Gastrocnemius medialis (tissue), 4 donors: ENCODE results near the gene TNS1. TPM values are rescaled to one million over a fixed set of nuclear protein-coding genes. Genes with fewer than 3 reads are reported as not detected.

Experiments
- ATAC-seq, 2 donors: fragments of 150-250 bp; one replicate each; pipeline ENCODE4 v1.9.1; 2016
- DNase-seq, 2 donors: peaks; one replicate each; pipeline ENCODE4 v3.0.0-alpha.2; 2019
- H3K27ac ChIP-seq, 4 donors: fragments of 200-600 bp; sonication (generic); 1 replicate in 1 of 4; 2 replicates in 3 of 4; pipeline ENCODE4 v1.5.1; 2016 to 2018; ENCODE audit warnings: mild to moderate bottlenecking in 2 of 4, moderate library complexity in 1 of 4
- H3K27me3 ChIP-seq, 3 donors: fragments of 200-600 bp; sonication (generic) in 2 of 3; 1 replicate in 1 of 3; 2 replicates in 2 of 3; pipeline versions ENCODE4 v1.5.1 to v1.6.0; 2016 to 2019; ENCODE audit warnings: mild to moderate bottlenecking in 1 of 3, moderate library complexity in 1 of 3
- H3K36me3 ChIP-seq, 2 donors: fragments of 200-600 bp; sonication (generic) in 1 of 2; one replicate each; pipeline ENCODE4 v1.5.1; 2017 to 2018
- H3K4me1 ChIP-seq, 2 donors: fragments of 200-600 bp; sonication (generic) in 1 of 2; one replicate each; pipeline ENCODE4 v1.5.1; 2016 to 2017; ENCODE audit warnings: mild to moderate bottlenecking in 2 of 2
- H3K4me3 ChIP-seq, 4 donors: fragments of 200-600 bp; sonication (generic) in 3 of 4; 1 replicate in 1 of 4; 2 replicates in 3 of 4; pipeline ENCODE4 v1.5.1; 2016 to 2019; ENCODE audit warnings: mild to moderate bottlenecking in 2 of 4
- H3K9me3 ChIP-seq, 3 donors: fragments of 200-600 bp; sonication (generic) in 2 of 3; 1 replicate in 1 of 3; 2 replicates in 2 of 3; pipeline ENCODE4 v1.5.1; 2016 to 2019
- POLR2A ChIP-seq, 2 donors: fragments of 450-650 bp; IDR thresholded peaks; one replicate each; pipeline ENCODE4 v1.6.1; 2017; ENCODE audit warnings: antibody characterized with exemption in 2 of 2, mild to moderate bottlenecking in 2 of 2, moderate library complexity in 2 of 2
- in situ Hi-C, 4 donors: fragments of 200-750 bp; cut with MboI; loops; one replicate each; pipeline versions ENCODE4 v1.15.0 to v1.8.0; 2017; ENCODE audit warnings: low sequenced_read_pairs in 4 of 4
- intact Hi-C: fragments of 100-400 bp; cut with DNase I; formaldehyde crosslinking; loops from one replicate; pipeline ENCODE4 v1.15.1; 2023; ENCODE audit warnings: low total_unique reads
- total RNA-seq, 4 donors: library from RNA; depleted of rRNA; stranded (reverse); fragments of >200 nt; gene quantifications; one replicate each; pipeline versions ENCODE4 v1.1.0 to v1.2.3, GENCODE V29; 2016
- TF ChIP-seq, protein P1 (sequence below), 5 experiments: fragments of 450-650 bp in 3 of 5; fragments of 200-600 bp in 2 of 5; sonication (generic) in 2 of 5; IDR thresholded peaks in 4 of 5; conservative IDR thresholded peaks in 1 of 5; 1 replicate in 4 of 5; 2 replicates in 1 of 5; pipeline ENCODE4 v1.5.1; 2016 to 2019; ENCODE audit warnings: antibody characterized with exemption in 5 of 5, mild to moderate bottlenecking in 3 of 5, moderate library complexity in 3 of 5

Gene TNS1
- total RNA-seq, 4 donors from 2014 or later = 407 to 670 (median 484) TPM

DNA sequence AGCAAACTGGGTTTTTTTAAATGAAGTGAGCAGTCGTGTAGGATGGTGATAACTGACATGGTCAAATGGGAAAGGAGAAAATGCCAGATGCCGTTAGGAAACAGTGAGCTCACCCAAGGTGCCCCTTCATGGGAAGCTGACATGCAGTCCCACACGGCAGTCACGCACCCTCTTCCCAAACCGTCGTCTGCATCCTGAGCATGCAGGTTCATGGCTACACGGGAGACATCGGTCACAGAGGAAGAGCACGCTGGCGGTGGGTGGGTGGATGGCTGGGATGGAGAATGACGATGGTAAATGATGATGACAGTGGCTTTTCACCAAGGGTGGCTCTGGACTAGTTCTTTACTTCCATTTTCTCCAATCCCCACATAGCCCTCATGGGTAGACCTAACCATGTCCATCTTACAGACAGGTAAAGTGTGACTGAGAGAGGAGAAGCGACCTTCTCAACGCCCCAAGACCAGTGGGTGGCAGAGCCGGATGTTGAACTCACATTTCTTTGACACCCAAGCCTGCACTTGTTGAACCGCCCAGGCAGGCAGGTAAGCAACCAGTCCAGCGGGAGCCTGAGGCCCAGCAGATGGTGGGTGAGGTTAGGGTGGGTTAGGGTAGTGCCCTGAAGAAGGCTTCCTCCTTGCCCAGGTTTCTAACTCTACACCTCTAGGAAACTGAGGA lies 44.5 kb downstream of the TNS1 start:
- Histone ChIP-seq H3K27ac (no peak overlapping the region), H3K36me3 (no peaks in the 10 kb centered on the region), H3K4me3 (no peak overlapping the region), H3K4me1 (peaks cover 29 to 36% of the 10 kb centered on the region in 2 donors), H3K9me3 (no peaks in the 10 kb centered on the region), H3K27me3 (no peaks in the 10 kb centered on the region)
- ATAC-seq = no peak
- DNase-seq = no peak
- intact Hi-C loops = no loop called here
- in situ Hi-C loops = no loop called here
- no peak for TF ChIP-seq POLR2A (IDR thresholded peaks at IDR 0.05)
- TF ChIP-seq, protein P1, sequence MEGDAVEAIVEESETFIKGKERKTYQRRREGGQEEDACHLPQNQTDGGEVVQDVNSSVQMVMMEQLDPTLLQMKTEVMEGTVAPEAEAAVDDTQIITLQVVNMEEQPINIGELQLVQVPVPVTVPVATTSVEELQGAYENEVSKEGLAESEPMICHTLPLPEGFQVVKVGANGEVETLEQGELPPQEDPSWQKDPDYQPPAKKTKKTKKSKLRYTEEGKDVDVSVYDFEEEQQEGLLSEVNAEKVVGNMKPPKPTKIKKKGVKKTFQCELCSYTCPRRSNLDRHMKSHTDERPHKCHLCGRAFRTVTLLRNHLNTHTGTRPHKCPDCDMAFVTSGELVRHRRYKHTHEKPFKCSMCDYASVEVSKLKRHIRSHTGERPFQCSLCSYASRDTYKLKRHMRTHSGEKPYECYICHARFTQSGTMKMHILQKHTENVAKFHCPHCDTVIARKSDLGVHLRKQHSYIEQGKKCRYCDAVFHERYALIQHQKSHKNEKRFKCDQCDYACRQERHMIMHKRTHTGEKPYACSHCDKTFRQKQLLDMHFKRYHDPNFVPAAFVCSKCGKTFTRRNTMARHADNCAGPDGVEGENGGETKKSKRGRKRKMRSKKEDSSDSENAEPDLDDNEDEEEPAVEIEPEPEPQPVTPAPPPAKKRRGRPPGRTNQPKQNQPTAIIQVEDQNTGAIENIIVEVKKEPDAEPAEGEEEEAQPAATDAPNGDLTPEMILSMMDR (IDR thresholded peaks at IDR 0.05 in 4 of 5, conservative IDR thresholded peaks at IDR 0.05 in 1 of 5) = no peak

DNA sequence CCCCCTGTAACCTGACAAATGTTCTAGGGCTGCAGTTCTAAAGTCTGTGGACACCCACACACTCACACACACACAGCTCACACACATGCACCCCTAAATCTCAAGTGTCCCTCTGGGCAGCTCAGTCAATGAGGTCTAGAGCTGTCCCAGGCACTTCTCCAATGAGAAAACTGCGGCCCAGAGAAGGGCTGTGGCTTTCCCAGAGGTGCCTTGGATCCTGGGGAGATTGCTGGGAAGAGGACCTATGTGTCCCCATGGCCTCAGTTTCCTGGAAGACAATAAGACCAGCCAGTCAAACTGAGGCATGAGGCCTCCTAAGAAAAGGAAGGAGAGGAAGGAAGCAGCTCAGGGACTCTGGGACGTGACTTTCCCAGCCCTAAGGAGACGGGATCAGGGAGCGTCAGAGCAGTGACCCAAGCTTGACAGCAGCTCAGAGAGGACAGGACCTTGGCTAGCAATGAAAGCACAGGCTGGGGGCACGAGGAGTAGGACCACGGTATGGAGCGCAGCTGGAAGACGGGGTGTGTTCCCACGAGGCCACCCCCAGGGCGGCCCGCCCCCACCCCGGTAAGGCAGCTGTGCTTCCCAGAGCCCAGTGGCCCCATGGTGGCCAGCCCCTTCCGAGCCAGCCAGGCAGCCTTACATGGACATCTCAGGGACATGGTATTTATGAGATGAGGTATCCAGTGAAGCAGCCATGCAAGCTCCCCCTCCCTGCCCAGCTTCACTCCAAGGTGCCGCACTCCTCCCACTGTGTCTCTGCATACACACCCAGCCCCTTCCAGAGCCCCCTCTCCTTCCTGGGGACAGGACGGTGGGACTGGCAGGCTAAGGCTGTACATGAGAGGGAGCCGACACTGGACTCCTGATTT lies 46.0 kb downstream of the TNS1 start:
- Histone ChIP-seq H3K4me1 (peaks cover 39 to 51% of the 10 kb centered on the region in 2 donors), H3K27ac (peak overlapping the region; percentile 72 to 82 (median 77)), H3K36me3 (no peaks in the 10 kb centered on the region), H3K9me3 (no peaks in the 10 kb centered on the region), H3K27me3 (no peaks in the 10 kb centered on the region), H3K4me3 (no peak overlapping the region)
- TF ChIP-seq POLR2A (IDR thresholded peaks at IDR 0.05) = no peak
- TF ChIP-seq, protein P1 (IDR thresholded peaks at IDR 0.05 in 4 of 5, conservative IDR thresholded peaks at IDR 0.05 in 1 of 5) = no peak
- intact Hi-C loops = no loop called here
- no peak for DNase-seq
- in situ Hi-C loops = no loop called here
- ATAC-seq = peak; percentile 46 to 60

DNA sequence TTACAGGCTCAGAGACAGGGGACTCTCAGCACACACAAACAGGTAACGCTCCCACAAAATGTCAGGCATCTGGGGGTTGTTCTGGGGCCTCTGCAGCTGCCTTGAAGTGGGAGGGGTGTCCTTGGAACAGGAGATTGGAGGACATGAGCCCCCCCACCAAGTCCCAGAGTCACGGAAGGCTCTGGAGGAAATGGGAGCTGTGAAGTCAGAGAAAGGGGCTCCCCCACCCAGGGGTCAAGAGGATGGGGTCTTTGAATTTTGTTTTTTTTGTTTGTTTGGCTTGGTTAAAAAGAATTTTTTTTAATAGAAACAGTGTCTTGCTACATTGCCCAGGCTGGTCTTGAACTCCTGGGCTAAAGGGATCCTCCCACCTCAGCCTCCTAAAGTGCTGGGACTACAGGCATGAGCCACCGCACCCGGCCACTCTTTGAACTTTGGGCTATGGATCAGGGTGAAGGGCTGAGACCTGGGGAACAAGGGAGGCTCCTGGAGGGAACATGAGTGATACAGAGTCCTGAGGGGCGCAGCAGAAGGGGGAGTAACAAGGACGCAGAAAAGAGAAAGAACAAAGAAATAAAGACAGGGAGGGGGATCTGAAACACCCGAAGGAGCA lies 46.8 kb downstream of the TNS1 start:
- H3K27ac ChIP-seq = peak overlapping the region; percentile 72 to 82 (median 77)

DNA sequence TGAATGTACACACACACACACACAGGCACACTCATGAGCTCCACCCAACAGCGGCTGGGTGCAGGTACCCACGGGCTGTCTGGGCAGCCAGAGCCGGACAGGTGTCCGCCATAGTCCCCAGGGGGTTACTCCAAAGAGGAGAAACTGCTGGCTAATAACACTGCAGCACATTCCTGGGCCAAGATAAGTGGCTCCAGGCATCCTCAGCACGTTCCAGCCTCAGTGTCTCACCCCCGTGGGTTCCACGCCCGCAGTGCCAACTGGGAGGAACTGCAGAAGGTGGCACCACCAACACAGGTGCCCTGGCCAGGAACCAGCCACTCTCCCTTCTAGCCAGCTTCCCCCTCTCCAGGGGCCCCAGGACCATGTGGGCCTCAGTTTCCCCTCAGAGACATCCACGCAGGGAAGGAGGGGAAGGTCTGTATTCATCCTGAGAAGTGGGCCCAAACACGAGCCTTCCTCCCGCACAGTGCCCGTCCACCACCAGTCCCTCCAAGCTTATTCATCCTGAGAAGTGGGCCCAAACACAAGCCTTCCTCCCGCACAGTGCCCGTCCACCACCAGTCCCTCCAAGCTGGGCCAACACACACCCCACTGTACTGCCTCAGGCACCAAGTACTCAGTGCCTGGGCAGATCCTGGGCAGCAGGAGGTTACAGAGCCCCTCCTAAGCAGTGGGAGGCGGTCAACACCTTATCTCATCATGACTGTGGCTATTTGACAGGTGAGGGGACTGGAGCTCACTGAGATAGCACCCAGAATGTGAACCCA lies 47.6 kb downstream of the TNS1 start:
- Histone ChIP-seq H3K9me3 (no peaks in the 10 kb centered on the region), H3K27ac (peak overlapping the region; percentile 72 to 82 (median 77)), H3K4me1 (peaks cover 48 to 65% of the 10 kb centered on the region in 2 donors), H3K27me3 (no peaks in the 10 kb centered on the region), H3K4me3 (no peak overlapping the region), H3K36me3 (no peaks in the 10 kb centered on the region)
- ATAC-seq (no peak), DNase-seq (no peak)
- intact Hi-C loops = no loop called here
- in situ Hi-C loops = no loop called here
- TF ChIP-seq, protein P1 (IDR thresholded peaks at IDR 0.05 in 4 of 5, conservative IDR thresholded peaks at IDR 0.05 in 1 of 5) = no peak
- TF ChIP-seq POLR2A (IDR thresholded peaks at IDR 0.05) = no peak

More for the DNA sequence above, 46.8 kb downstream of the TNS1 start:
- no peak for ATAC-seq
- H3K4me3 ChIP-seq = no peak overlapping the region
- H3K36me3 ChIP-seq = no peaks in the 10 kb centered on the region
- in situ Hi-C loops = no loop called here
- no peak for TF ChIP-seq POLR2A (IDR thresholded peaks at IDR 0.05)
- TF ChIP-seq, protein P1 (IDR thresholded peaks at IDR 0.05 in 4 of 5, conservative IDR thresholded peaks at IDR 0.05 in 1 of 5) = no peak
- H3K9me3 ChIP-seq = no peaks in the 10 kb centered on the region
- no peaks in the 10 kb centered on the region for H3K27me3 ChIP-seq
- H3K4me1 ChIP-seq = peaks cover 39 to 58% of the 10 kb centered on the region in 2 donors
- intact Hi-C loops = no loop called here
- no peak for DNase-seq
